GM19452 (cell line): Measurements from ENCODE around the gene LCP2.

Source experiments
- ATAC-seq: cut with Tn5 transposase; IDR thresholded peaks from one replicate; pipeline ENCODE4 v1.9.1; 2021; ENCODE audit not compliant: unreplicated experiment

The LCP2 gene

DNA sequence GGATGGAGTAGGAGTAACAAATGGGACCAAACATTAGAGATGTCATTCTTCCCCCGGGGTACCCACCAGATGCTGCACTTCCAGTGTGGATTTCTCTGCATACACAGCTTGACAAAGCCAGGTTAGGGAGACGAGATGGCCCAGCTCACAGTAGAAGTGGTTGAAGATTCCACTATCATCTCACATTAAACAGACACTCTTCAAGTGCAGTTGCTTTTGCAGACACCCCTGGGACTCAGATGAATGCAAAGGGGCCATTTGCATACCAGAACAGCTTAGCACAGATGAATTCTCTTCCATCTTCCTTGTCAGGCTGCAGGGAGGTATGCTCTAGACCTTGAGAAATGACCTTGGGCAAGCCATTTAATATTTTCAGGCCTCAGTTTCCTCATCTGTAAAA, 77.4 kb downstream of the LCP2 start:
- ATAC-seq = no peak

- ATAC-seq = no peak
These were observed 78.0 kb downstream of the LCP2 start for GRCh38 chr5:170219615-170220014.

DNA sequence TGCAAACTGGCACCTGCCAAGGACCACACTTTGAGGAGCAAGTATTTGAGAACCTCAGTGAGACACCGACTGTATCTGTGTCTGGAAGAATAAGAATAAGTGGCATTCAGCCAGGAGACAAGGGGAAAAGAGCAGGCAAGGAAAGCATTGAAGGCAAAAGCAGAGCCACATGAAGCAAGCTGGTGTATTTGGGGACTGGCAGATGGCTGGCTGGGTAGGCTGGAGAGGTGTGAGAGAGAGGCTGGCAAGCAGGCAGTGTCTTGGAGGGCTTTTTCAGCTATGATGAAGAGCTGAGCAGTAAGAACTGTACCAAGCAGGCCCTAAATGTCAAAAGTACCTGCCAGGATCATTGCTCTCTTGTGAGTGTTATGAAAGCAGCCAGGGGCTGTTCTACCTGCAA, 78.9 kb downstream of the LCP2 start:
- ATAC-seq = no peak

DNA sequence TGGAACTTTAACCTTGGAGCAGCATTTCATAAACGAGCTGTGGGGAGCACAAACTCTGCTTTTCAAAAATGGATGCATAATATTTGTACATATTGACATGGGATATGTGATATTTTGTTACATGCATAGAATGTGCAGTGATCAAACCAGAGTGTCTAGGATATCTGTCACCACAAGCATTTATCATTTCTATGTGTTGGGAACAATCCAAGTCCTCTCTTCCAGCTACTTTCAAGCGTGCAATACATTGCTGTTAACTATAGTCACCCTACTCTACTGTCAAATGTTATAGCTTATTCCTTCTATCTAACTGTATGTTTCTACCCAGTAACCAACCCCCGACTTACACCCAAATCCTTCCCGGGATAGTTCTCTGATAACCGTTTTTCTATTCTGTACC, 79.7 kb downstream of the LCP2 start:
- ATAC-seq = no peak

DNA sequence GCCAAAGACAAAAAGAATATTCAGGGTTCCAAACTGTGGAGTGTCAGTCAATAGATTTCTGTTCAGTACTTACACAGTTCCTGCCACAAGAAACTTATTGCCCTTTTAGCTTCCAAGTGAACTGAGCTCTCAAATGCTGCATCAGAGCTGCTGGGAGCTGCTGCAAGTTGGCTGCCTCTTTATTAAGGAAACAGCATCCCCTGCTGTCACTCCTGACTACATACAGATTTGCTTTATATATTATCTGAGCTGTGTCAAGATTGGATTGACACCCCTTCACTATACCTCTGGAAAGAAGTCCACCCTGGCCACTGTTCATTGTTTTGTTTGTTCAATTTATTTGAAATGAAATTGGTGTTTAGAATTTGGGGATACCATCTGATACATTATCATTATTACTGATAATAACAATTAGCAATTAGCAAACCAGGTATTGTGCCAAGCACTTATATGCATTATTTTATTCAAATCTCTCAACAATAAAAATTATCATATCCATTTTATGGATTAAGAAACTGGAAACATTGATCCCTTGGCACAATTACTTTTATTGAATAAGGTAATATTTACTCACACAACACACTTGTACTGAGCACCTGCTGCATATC, 81.2 kb downstream of the LCP2 start:
- ATAC-seq = no peak

DNA sequence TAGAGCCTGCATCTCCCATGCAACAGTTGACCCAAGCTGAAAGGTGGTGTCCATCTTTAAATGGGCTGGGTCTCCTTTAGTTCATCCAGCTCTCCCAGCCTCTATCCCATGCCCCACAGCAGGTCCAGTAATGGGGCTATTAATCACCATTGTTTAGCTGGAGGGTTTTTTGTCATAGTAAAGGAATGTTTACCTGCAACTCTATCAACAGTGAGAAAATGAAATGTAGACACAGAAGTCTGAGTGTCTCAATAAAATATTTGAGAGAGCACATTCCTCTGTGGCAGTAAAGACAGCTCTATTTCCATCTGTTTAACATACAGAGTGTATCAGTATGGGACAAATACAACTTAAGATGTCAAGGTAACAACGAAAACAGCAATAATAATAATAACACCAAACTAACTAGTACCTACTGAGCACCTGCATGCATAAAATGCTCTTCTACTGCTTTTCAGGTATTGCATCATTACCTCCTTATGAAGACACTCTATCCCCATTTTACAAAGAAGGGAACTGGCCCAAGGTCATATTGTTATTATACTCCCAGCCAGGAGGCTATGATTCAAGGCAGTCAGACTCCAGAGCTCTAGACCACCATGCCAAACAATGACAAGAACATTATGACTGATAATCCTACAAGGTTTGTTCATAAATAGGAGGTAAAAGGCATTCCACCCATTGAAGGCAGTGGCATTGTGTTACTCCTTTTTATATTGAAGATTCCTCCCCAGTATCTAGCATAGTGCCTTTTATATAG, 85.8 kb downstream of the LCP2 start:
- no peak for ATAC-seq

GRCh38 chr5:170206958-170207357, 90.6 kb downstream of the LCP2 start:
- no peak for ATAC-seq

DNA sequence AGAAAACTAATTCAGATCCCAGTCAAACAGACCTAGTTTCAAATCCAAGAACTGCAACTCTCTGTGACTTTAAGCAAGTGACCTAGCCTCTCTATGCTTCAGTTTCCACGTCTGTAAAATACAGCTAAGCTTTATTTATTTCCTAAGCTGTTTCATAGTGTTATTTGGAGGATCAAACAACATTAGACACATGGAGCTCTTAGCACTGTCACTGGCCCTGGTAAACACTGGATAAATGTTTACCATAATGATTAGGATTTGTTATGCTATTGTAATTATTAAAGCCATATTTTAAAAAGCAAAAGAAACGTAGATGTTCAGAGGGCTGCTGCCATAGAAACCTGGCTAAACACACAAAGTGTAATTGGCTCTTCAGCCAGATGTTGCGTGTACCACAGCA, 91.4 kb downstream of the LCP2 start:
- no peak for ATAC-seq

- ATAC-seq = no peak
These were observed 93.4 kb downstream of the LCP2 start for GRCh38 chr5:170204202-170204601.

DNA sequence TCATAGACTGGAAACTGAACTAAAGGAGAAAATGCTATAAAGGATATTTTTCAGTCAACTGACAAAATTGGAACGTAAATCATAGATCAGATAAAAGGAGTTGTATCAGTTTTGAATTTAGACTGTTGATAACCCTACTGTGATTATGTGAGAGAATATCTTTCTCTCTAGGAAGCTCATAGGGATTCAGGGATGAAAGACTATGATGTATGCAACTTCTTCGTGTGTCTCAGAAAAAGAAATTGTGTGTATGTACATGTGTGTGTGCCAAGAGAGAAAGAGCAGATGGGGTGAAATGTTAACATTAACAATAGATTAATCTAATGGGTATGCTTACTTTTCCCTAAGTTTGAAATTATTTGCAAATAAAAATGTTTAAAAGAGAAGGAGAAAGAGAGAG, 95.5 kb downstream of the LCP2 start:
- ATAC-seq = no peak

DNA sequence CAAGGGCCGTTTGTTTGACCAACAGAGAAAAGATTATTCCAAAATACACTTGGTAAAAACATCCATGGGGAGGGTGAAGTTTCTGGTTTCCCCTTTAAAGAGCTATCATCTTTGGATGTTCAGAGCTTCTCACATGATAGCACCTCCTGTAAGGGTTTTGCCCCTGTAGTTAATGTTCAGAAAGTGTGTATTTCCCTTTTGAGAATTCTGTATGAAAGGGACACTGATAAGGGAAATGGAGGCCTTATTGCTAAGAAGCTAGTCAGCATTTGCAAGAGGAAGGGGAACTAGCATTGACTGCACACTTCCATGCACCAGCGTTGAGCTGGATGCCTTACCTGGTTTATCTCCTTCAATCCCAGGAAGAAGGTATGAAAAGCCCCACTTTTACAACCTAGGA, 96.3 kb downstream of the LCP2 start:
- no peak for ATAC-seq

DNA sequence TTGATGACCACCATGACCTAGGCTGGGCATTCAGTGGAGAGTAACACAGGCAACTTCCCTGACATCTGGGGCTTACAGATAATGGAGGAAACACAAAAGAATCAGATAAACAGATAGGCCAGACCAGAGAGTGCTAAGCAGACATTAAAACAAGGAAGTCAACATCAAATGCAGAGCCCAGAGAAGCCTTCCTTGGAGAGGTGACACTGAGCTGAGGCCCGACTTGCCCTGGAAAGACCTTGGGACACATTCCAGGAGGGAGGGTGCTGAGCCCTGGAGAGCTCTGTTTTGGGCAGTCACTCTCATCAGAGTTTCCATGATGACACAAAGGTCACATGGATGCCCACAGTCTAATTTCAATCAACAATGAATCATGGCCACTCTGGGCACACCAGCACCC, 96.7 kb downstream of the LCP2 start:
- ATAC-seq = no peak
